HG02870 (cell line): ENCODE measurements around the gene RTRAF.
A peak's percentile ranks its signal among the peaks of the same experiment; 100 is the strongest.

Experiments used
- ATAC-seq: cut with Tn5 transposase; IDR thresholded peaks from one replicate; pipeline ENCODE4 v1.9.1; 2021; ENCODE audit warnings: mild to moderate bottlenecking, moderate library complexity; ENCODE audit not compliant: unreplicated experiment

RTRAF gene

GRCh38 chr14:51989293-51990234, at the start of gene RTRAF:
RTRAF (plus strand) TSS chr14:51989546; CDS start chr14:51989640, 94 bp downstream.
- ATAC-seq = peak; percentile 87

- no peak for ATAC-seq
Observed at GRCh38 chr14:51939755-51940301, 49.5 kb upstream of the RTRAF start.

- ATAC-seq = no peak
Observed at GRCh38 chr14:51942971-51943370, 46.4 kb upstream of the RTRAF start.

- ATAC-seq = no peak
Observed at GRCh38 chr14:51950007-51950406, 39.3 kb upstream of the RTRAF start.

- no peak for ATAC-seq
Observed at GRCh38 chr14:51951656-51952055, 37.7 kb upstream of the RTRAF start.

GRCh38 chr14:51954031-51954430, 35.3 kb upstream of the RTRAF start:
- ATAC-seq = no peak

GRCh38 chr14:51954657-51955056, 34.7 kb upstream of the RTRAF start:
- no peak for ATAC-seq

GRCh38 chr14:51957950-51958349, 31.4 kb upstream of the RTRAF start:
- ATAC-seq = no peak

GRCh38 chr14:51959928-51960327, 29.4 kb upstream of the RTRAF start:
- no peak for ATAC-seq

- no peak for ATAC-seq
Observed at GRCh38 chr14:51960866-51961265, 28.5 kb upstream of the RTRAF start.

- no peak for ATAC-seq
Observed at GRCh38 chr14:51962711-51963110, 26.6 kb upstream of the RTRAF start.

- ATAC-seq = no peak
Observed at GRCh38 chr14:51963286-51963685, 26.1 kb upstream of the RTRAF start.

- ATAC-seq = no peak
Observed at GRCh38 chr14:51967521-51967920, 21.8 kb upstream of the RTRAF start.

GRCh38 chr14:51969852-51970540, 19.4 kb upstream of the RTRAF start:
- no peak for ATAC-seq

GRCh38 chr14:51972566-51972965, 16.8 kb upstream of the RTRAF start:
- no peak for ATAC-seq

GRCh38 chr14:51977075-51977474, 12.3 kb upstream of the RTRAF start:
- no peak for ATAC-seq

- no peak for ATAC-seq
Observed at GRCh38 chr14:51978681-51979085, 10.7 kb upstream of the RTRAF start.

GRCh38 chr14:51979088-51979709, 10.1 kb upstream of the RTRAF start:
- no peak for ATAC-seq

- ATAC-seq = peak; percentile 70
Observed at GRCh38 chr14:51981218-51981854, 8.0 kb upstream of the RTRAF start.

GRCh38 chr14:51988221-51988620, 1.1 kb upstream of the RTRAF start:
- no peak for ATAC-seq

- no peak for ATAC-seq
Observed at GRCh38 chr14:51990488-51990887, 1.1 kb downstream of the RTRAF start.
